Brain pericyte (primary cell): Measurements from ENCODE around the gene SRPK2.
"Not testable (repeated sequence)": the region's sequence is repeated elsewhere in the genome, so short reads cannot be mapped to it uniquely, and the experiment has no call there.

Experiments
- DNase-seq: peaks from one replicate; pipeline ENCODE4 v3.0.0-alpha.2; 2012; ENCODE audit warnings: low read depth, low spot score

Gene SRPK2

GRCh38 chr7:105388356-105389087 is at the start of gene SRPK2:
Gene SRPK2 (minus strand): TSS chr7:105388921.
- no peak for DNase-seq

GRCh38 chr7:105438254-105438653 is 49.5 kb upstream of the SRPK2 start:
- DNase-seq = no peak

- not testable (repeated sequence) for DNase-seq
These were observed 48.6 kb upstream of the SRPK2 start for GRCh38 chr7:105437356-105437755.

- no peak for DNase-seq
These were observed 41.3 kb upstream of the SRPK2 start for GRCh38 chr7:105429746-105430612.

- no peak for DNase-seq
These were observed 38.0 kb upstream of the SRPK2 start for GRCh38 chr7:105426606-105427146.

GRCh38 chr7:105423987-105424386 is 35.3 kb upstream of the SRPK2 start:
- DNase-seq = no peak

GRCh38 chr7:105413887-105414437 is 25.2 kb upstream of the SRPK2 start:
- no peak for DNase-seq

- not testable (repeated sequence) for DNase-seq
These were observed 22.1 kb upstream of the SRPK2 start for GRCh38 chr7:105410774-105411173.

GRCh38 chr7:105409775-105410174 is 21.1 kb upstream of the SRPK2 start:
- not testable (repeated sequence) for DNase-seq

- no peak for DNase-seq
These were observed 20.2 kb upstream of the SRPK2 start for GRCh38 chr7:105408791-105409410.

GRCh38 chr7:105403128-105403527 is 14.4 kb upstream of the SRPK2 start:
- DNase-seq = no peak

GRCh38 chr7:105402221-105403095 is 13.7 kb upstream of the SRPK2 start:
- no peak for DNase-seq

- DNase-seq = no peak
These were observed 10.5 kb upstream of the SRPK2 start for GRCh38 chr7:105399043-105399725.

GRCh38 chr7:105396566-105396965 is 7.8 kb upstream of the SRPK2 start:
- DNase-seq = no peak

- no peak for DNase-seq
These were observed 2.7 kb upstream of the SRPK2 start for GRCh38 chr7:105391429-105391828.

GRCh38 chr7:105389889-105390288 is 1.2 kb upstream of the SRPK2 start:
- no peak for DNase-seq

- DNase-seq = no peak
These were observed 448 bp upstream of the SRPK2 start for GRCh38 chr7:105389088-105389650.

GRCh38 chr7:105387508-105388355 is 989 bp downstream of the SRPK2 start:
- DNase-seq = no peak

- DNase-seq = no peak
These were observed 10.8 kb downstream of the SRPK2 start for GRCh38 chr7:105377903-105378302.
